Measurements from ENCODE around the gene CNTN4.

DNA sequence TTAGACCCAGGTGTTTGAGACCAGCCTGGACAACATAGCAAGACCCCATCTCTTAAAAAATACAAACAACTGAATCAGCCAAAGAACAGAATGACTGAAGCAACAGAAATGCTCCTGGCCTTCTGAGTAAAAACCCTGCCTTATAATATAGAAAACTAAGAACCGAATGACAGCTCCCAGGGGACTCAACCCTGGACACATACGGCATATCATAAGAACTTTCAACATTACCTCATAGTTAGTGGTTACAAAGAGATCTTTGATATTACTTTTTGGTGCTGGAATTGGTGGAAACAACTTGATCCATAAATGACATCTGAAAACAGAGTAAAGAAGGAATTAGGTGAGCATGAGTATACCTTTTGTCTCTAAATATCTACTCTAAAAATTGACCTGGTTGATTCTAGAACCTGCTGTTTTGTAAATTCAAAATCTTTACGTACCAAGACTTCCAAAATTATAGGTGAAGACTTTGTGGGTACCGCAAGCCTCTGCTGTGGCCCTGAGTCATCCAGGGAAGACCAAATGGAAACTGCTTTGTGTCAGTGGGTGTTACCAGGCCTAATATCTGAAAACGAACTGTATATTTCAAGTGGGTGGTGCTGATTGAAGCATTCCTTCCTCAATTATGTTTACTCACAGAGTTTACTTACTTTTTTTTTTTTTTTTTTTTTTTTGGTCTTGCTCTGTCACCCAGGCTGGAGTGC is 976.0 kb downstream of the CNTN4 start:
- TF ChIP-seq, protein P1, sequence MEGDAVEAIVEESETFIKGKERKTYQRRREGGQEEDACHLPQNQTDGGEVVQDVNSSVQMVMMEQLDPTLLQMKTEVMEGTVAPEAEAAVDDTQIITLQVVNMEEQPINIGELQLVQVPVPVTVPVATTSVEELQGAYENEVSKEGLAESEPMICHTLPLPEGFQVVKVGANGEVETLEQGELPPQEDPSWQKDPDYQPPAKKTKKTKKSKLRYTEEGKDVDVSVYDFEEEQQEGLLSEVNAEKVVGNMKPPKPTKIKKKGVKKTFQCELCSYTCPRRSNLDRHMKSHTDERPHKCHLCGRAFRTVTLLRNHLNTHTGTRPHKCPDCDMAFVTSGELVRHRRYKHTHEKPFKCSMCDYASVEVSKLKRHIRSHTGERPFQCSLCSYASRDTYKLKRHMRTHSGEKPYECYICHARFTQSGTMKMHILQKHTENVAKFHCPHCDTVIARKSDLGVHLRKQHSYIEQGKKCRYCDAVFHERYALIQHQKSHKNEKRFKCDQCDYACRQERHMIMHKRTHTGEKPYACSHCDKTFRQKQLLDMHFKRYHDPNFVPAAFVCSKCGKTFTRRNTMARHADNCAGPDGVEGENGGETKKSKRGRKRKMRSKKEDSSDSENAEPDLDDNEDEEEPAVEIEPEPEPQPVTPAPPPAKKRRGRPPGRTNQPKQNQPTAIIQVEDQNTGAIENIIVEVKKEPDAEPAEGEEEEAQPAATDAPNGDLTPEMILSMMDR (IDR thresholded peaks at IDR 0.05; ENCODE audit: low read length): no peak
- no peak for TF ChIP-seq EZH2 (optimal IDR thresholded peaks at IDR 0.05; ENCODE audit: low read depth, low read length)
- no peak for TF ChIP-seq EZH2phosphoT487 (IDR thresholded peaks at IDR 0.05; ENCODE audit: low read length)
